GM21381 (cell line): ENCODE data around the gene KIF16B.

Source experiments
- ATAC-seq: cut with Tn5 transposase; IDR thresholded peaks from one replicate; pipeline ENCODE4 v1.9.1; 2021; ENCODE audit warnings: mild to moderate bottlenecking, moderate library complexity; ENCODE audit not compliant: unreplicated experiment

KIF16B gene

DNA sequence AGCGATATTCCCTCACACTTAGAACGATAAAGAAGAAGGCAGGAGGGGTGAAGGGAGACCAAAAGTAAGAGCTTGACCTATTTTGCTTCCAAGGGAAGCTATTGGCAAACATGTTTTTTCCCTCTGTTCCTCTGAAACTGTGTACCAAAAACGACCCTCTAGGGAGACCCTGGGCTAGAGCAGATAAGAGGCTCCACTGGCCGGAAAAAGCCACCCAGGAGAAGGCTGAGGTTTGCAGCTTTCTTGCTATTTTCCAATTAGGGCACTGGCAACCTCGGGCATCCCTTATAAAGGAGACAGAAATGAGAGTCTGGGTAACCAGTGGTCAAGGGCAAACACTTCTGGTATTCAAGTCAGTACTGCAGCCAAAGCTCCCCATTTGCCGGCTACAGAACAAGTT, 168.0 kb downstream of the KIF16B start:
- no peak for ATAC-seq

DNA sequence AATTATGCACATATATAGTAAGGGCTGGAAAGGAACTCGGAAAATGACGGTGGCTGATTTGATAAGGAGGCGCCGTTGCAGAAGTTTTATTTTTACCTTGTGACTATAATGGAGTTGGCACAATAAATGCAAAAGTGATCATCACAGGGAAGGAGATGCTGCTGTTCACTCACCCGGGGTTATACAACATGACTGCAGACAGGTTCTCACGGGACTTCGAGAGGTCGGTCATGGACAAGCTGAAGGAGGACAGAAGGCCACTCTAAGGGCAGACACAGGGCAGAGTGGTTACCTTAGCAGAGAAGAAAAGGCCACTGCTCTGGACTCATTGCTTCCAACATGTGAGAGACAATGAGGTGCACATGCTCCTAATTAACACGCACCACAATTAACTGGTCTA, 168.6 kb downstream of the KIF16B start:
- no peak for ATAC-seq

DNA sequence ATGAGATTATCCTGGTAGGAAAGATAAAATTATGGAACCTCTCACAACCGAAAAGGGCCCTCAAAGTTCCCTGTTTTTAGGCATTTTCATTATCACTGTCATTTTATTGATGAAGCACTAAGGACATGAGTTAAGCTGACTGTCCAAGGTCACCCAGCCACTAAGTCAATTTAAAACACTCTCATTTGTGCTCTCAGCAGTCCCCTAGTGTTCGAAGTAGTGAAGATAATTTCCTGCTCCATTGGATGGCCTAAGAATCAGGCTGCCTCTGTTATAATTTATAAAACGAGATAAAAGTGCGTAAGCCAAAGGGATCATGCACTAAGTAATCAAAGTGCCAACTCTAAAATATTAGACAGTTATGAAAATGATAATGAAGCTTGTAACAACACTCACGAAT, 169.1 kb downstream of the KIF16B start:
- no peak for ATAC-seq

DNA sequence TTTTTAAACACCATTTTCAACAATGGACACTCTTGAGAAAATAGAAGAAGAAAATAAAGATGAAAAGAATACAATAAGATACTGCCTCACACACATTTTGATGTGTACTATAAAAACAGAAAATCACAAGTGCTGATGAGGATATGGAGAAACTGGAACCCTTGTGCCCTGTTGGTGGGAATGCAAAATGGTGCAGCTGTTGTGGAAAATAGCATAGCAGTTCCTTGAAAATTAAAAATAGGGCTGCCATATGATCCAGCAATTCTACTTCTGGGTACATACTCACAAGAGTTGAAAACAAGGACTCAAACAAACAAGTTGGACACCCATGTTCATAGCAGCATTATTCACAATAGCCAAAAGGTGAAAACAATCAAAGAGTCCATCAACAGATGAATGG, 173.0 kb downstream of the KIF16B start:
- no peak for ATAC-seq

DNA sequence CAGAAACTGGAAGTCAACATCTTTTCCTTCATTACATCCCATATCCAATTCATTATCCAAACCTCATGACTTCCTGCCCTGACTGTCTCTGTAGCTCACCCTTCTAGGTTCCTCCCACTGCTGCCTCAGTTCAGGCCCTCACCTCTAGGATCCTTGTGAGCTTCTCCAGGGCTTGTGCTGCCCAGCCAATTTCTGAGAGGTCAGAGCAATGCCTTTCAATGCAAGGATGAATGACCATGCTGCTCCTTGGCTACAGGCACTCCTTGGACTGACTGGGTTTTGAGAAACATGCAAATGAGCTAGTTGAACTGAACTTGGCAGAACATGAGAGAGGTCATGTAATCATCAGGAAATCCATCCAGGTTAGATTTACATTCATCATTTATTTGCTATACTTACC, 173.4 kb downstream of the KIF16B start:
- no peak for ATAC-seq

DNA sequence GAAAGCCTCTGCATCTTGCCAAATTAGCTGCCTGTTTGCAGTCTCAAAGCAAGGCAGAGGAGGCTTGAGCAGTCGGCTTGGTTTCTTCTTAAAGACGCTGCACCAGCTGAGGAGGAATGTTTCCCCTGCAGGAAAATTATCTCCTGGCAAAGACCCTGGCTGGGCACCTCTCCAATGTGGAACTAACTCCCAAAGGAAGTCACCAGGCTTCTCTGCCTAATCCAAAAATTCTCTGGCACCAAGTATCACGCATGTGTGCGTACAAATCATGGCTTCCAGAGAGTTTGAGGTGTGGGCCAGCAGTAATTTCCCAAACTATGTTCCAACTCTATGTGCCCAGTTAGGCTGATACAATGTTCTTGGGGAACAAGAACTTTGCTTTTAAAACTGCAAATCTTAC, 176.2 kb downstream of the KIF16B start:
- ATAC-seq: no peak

DNA sequence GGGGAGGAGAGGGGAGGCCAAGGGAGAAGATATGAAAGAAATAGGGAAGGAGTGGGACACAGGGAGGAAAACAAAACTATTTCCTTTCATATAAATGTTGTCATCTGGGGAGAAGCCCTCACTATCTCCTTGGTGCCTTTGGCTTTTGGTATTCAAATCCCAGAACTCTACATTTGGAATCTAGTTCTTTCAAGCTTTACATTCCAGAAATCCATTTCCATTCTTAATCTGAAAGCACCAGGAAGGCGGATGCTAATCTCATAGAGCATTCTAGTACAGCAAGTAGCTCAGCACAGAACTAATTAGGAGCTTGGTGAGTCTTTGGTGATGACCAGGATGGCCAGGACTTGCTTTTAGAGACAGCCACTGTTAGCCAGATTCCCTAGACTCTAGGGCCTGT, 177.9 kb downstream of the KIF16B start:
- no peak for ATAC-seq

DNA sequence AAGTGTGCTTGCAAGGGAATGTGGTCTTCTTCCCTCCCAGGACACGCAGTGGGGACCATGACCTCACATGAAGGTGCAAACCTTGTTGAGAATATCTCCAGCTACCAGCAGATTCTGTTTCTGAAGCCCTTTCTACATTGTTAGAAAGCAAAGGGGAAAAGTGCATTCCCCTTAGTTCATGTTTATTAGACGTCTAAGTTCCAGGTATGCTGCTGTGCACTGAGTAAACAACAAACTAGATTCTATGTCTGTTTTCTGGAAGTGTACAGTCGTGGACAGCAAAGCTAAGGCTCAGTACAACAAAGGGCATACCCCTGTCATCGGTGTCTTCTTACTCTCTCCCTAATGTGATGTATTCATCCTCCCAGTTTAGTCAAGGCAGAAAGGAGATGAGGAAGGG, 178.5 kb downstream of the KIF16B start:
- no peak for ATAC-seq

DNA sequence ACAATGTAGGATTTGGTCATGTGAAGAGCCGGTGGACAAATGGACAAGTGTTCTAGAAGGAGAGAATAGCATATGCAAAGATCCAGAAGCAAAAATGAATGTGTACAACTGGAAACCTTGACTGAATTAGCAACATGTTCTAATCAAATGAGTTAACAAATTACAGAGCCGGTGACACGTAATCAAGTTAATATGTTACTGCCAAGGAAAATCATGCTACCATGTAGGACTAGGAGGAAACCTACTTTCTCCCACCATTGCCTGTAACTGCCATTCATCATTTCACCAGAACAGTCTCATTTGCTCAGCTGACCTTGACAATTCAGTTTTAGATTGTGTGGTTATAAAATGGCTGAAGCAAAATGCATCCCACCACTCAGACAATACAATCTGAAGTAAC, 179.4 kb downstream of the KIF16B start:
- no peak for ATAC-seq

DNA sequence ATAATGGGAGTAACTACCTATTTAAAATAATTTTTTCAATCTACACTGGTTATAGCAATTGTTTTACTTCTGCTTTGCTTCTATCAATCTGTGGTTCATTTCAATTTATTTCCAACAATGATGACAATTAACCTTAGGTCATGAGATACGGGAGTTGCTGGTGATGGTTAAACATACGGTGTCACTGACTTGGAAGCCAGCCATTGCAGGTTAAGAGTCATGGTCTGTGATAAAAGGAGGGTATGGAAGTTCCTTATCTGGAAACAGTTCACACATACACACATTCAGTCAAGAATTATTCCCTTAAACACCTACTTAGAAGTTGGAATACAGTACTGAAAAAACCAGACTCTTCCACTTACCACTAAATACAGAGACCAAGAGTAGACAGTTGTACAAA, 180.0 kb downstream of the KIF16B start:
- ATAC-seq: no peak

DNA sequence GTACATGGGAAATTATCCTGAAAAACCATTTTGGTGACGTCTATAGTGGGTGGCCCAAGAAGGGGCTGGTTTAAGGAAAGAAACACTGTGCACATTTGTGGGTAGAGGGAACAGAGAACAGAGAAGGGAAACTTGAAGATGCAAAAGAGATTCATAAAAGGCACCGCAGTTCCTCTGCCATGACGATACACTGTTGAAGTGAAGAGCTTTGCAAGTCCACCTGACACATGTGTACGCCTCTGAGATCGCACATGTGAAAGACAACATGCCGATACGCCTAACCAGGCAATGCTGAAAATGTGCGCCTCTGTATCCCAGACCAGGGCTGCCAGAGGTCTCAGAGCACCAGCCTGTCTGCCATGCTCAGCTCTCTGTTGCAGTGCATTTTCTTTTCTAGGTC, 180.9 kb downstream of the KIF16B start:
- peak; percentile 96 for ATAC-seq

DNA sequence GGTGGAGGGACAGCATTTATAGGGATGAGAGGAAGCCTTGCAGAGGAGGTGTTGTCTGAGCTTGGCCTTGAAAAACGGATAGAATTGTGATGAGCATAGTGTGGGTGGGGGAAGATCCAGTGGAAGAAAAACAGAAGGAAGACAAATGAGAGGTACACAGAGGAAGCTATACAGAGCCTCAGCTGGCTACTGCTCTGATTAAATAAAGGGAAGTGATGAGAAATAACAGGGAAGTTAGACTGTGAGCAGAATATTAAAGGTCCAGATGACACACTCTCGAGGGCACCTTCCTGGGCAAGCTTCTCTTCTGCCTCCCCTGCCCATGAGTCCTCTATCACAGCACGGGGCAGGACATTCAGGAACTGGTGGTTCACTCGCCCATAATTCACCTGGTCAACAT, 182.3 kb downstream of the KIF16B start:
- no peak for ATAC-seq

DNA sequence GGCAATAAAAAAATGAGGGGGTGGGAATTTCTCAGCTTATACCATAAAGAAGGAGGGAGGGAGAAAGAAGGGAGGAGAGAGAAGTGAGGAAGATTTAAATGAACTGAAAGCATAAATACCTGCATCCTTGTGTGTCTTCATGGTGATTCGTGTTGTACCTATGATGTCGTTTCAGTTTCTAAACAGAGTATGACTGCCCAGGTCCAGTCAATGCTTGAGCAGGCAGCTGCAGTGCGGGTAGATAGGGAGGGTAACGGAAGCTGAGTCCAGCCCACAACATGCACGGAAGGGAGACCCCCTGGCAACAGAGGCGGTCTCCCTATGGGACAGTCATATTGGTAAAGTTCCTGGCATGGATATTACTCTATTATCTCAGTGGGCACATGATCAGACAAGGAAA, 184.5 kb downstream of the KIF16B start:
- no peak for ATAC-seq

DNA sequence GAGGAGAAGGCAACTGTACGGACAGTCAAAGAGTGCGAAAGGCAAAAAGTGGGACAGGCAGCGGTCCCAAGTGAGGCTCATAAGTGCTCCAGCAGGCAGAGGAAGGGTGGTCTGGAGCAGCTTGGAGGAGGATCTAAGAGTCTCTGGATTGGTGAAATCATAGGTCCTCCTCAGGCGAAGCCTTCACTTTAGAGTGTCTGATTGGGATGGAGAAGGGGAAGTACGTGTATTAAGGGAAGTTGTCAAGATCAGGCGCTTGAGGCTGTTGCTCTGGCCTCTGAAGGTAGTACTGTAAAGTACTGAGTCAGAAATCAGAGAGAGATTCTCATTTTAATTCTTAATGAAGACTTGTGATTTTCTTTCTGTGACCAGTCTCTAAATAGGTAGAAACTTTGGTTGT, 185.6 kb downstream of the KIF16B start:
- no peak for ATAC-seq

DNA sequence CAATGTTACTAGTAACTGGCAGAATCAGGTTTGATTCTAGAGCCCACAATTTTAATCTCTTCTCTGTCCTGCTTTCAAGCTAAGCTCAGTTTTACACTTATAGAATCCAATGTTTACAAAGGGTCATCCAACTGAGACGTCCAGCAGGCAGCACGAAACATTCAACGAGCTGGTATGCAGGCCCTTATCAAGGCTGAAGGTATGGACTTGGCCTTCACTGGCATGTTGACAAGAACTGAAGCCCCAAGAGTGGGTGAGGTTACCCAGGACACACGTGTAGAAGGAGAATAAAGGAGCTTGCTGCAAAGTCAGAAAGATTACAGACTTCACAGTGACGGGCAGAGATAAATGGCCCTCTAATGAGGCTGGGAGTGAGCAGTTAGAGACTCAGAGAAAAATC, 187.4 kb downstream of the KIF16B start:
- ATAC-seq: no peak

DNA sequence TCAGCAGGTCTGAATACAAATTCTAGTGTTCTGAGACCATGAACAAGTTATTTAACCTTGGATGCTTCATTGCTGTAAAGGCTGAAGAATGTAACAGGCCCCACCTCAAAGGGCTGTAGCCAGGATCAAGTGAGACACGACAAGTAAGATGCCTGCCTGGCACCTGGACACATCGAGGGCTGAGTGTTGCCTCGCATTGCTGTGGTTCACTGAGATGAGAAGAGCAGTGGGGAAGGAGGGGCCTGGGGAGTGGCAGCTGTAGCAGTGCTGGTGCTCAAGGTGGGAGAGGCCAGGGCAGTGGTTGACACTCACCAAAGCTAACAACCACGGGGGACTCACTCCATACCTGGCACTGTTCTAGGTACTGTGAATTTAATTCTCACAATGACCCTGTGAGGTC, 187.8 kb downstream of the KIF16B start:
- no peak for ATAC-seq

DNA sequence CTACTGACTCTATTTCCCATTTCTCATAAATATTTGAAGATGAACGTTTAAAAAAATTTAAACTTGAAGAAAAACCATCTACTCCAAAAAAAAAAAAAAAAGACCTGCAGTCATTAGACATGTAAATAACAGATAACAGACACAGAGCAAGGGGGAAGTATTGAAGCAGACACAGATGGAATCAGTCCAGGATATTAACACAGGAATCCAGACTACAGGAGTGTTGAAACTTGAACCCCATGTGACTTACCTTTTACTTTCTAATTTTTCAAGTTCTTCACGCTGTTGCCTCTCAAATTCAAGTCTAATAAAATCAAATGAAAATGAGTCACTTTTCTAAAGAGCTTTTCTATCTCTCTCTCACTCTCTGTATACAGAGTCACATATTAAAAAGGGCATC, 191.8 kb downstream of the KIF16B start:
- no peak for ATAC-seq

DNA sequence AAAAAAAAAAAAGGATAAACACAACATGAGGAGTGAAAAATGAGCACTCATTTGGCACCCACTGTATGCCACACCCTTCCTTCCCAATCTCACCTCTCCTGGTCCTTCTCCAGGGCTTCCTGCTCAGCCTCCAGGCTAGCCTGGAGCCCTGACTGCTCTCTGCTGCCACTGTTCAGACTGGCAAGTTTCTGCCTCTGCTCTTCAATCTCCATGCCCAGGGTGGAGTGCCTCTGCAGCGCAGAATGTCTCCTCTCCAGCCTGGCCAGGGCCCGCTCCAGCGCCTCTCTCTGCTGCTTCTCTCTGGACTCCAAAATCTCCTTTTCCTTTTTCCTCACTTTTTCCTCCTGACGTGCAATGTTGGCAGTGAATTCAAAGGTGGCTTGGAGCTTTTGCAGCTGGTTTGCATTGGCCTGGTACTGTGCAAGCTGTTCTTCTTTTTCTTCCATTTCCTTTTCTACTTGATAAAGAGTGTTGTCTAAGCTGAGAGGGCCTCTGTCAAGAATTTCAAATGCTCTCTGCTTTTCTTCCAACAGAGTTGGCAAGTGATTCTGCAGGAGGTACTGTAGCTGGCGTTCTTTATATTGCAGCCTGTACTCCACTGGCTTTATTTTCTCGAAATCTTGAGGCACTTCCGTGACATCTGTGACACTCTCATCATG, 194.4 kb downstream of the KIF16B start:
- no peak for ATAC-seq

DNA sequence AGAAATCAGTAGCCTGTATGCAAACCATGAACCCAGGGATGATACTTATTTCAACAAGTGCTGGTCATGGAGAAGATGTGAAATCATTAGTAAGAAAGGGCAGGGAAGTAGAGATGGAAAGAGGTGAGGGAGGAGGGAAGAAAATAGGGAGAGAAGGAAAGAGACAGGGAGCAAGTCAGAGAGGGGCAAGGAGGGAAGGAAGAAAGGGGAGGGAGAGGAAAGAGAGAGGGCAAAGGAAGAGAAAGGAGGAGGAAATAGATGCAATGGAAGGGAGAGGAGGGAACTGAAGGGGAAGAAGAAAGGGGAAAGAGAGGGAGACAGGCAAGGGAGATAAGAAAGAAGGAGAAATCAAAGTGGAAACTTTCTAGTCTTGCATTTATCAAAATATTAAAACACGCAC, 195.1 kb downstream of the KIF16B start:
- ATAC-seq: no peak

DNA sequence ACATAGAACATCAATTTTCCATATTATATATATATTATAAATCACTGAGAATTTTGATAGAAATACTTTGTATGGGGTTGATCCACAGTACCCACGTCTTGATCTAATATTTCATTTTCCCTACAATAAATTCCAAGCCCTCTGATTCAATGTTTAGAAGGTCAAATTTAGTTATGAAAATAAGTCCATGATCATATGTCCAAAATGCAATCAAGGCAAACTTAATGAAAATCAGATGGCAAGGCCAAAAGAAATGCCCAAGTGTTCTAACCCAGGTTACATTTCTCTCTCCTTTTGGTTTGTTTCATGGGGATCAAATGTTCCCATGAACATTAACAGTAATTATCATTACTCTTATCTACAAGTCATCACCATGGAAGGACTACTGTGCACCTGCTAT, 203.8 kb downstream of the KIF16B start:
- ATAC-seq: no peak

DNA sequence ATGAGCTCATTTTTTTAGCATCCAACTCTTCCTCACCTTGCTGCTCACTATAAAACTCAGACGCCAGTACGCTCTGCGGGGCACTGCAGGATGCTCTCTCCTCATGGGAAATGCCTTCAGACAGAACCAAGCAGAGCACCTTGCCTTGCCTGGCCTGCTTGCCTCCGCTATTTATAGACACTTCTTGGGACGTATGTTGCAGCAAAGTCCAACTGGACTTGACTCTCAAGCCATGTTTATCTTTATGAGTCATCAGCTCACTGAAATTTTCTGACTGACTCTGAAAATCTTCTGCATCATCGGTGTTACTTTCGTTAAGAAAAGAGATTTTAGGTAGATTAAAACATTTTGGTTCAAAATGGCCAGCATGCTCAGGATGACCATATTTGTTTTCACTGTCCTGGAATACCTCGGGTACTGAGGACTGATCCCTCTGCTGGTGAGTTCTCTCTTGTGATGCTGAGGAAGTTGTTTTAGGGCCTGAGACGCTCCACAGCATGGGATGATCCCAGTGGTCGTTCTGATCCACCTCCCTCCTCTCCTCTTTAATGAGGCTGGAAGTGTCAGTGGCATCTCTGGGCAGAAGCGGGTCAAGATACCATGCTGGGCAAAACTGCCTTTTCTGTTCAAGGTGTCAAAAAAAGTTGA, 204.5 kb downstream of the KIF16B start:
- ATAC-seq: no peak

DNA sequence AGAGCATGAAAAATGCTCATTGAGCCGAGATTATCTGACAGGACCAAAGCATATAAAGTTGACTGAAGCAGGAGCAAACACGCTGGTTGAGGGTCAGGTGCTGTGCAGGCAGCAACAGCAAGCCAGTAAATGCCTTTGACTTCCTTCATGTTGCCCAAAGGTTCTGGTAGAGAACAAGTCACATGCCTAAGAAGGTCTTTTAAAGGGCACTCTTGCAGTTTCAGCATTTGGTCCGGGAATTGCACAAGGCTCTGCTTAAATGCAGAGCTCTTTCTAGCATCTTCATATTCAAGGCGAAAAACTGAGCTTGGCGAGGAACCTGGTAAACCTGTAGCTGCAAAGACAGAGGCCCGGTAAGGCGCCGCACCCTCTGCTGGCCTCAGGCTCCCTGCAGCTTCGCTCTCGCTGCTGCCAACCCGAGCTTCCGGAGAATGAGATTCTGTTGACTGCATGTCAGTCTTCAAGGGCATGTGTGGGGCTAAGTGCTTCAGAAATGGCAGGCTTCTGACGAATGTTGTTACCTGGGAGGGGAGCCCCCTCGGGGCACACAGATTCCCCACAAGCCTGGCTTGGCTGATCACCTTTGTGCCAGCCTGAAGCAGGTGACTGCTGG, 205.2 kb downstream of the KIF16B start:
- no peak for ATAC-seq

DNA sequence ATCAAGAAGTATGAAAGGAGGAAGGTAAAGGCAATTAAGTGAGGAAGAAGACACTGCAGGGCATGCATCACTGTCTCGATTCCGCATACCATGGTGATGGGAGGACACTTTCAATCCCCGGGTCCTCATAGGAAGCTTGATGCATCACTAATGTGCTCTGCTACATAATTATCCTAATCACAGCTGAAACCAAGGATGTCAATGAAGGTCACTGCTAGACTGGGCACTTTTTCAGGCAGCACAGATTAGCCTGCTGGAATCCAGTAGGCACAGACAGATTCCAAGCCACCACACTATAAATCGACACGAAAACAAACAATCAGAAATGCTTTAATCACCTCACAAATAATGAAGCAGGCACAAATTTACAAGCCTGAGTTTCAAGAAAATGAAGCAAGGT, 206.7 kb downstream of the KIF16B start:
- no peak for ATAC-seq
